GM23338 (cell line): ENCODE measurements around the gene LCP1. TPM values are rescaled to one million over a fixed set of nuclear protein-coding genes. Genes with fewer than 3 reads are reported as not detected.

Experiments
- ATAC-seq: fragments of 200-7000 bp; cut with Tn5 transposase; 3 replicates; pipeline ENCODE4 v1.9.1; 2020
- DNase-seq: peaks from one replicate; pipeline ENCODE4 v3.0.0-alpha.2; 2015; ENCODE audit warnings: low spot score
- H2AFZ ChIP-seq: fragments of 200-600 bp; sonication (generic); 2 replicates; pipeline ENCODE4 v1.8.0; 2016; ENCODE audit warnings: antibody characterized with exemption, mild to moderate bottlenecking, moderate library complexity
- H3F3A ChIP-seq: fragments of 200-600 bp; sonication (generic); replicated peaks from 2 replicates; pipeline ENCODE4 v1.8.0; 2017; ENCODE audit warnings: antibody characterized with exemption, mixed run types, low read depth
- H3K27ac ChIP-seq: fragments of 200-600 bp; sonication (generic); 2 replicates; pipeline ENCODE4 v1.6.1; 2016; ENCODE audit warnings: low read depth
- H3K27me3 ChIP-seq: fragments of 200-600 bp; sonication (generic); 2 replicates; pipeline ENCODE4 v1.8.0; 2016; ENCODE audit warnings: mild to moderate bottlenecking, mixed run types, moderate library complexity; ENCODE audit not compliant: insufficient read depth
- H3K36me3 ChIP-seq: fragments of 200-600 bp; sonication (generic); 2 replicates; pipeline ENCODE4 v1.8.0; 2016; ENCODE audit warnings: mild to moderate bottlenecking; ENCODE audit not compliant: insufficient read depth
- H3K4me1 ChIP-seq: fragments of 200-600 bp; sonication (generic); 2 replicates; pipeline ENCODE4 v1.8.0; 2016; ENCODE audit warnings: mild to moderate bottlenecking, moderate library complexity; ENCODE audit not compliant: insufficient read depth
- H3K4me2 ChIP-seq: fragments of 200-600 bp; sonication (generic); 2 replicates; pipeline ENCODE4 v1.7.1; 2017; ENCODE audit warnings: mixed run types
- H3K4me3 ChIP-seq: fragments of 200-600 bp; sonication (generic); 2 replicates; pipeline ENCODE4 v1.6.1; 2016; ENCODE audit warnings: mixed run types
- H3K79me2 ChIP-seq: fragments of 200-600 bp; sonication (generic); replicated peaks from 2 replicates; pipeline ENCODE4 v1.8.0; 2017; ENCODE audit warnings: mild to moderate bottlenecking; ENCODE audit not compliant: insufficient read depth
- H3K9me2 ChIP-seq: fragments of 200-600 bp; sonication (generic); 2 replicates; pipeline ENCODE4 v1.8.0; 2017; ENCODE audit not compliant: insufficient read depth
- H4K20me1 ChIP-seq: fragments of 200-600 bp; sonication (generic); replicated peaks from 2 replicates; pipeline ENCODE4 v1.8.0; 2017; ENCODE audit warnings: mild to moderate bottlenecking; ENCODE audit not compliant: insufficient read depth
- H3K27ac Mint-ChIP-seq: 2 replicates; pipeline ENCODE4 v1.8.0; 2020; ENCODE audit warnings: inconsistent platforms, mild to moderate bottlenecking, moderate library complexity, mixed read lengths
- H3K27me3 Mint-ChIP-seq: 3 replicates; pipeline ENCODE4 v1.8.0; 2022; ENCODE audit warnings: low read depth, mild to moderate bottlenecking, moderate library complexity, mixed read lengths, inconsistent platforms; ENCODE audit not compliant: insufficient read depth, poor library complexity
- H3K36me3 Mint-ChIP-seq: 3 replicates; pipeline ENCODE4 v1.8.0; 2021; ENCODE audit warnings: low read depth, mild to moderate bottlenecking, inconsistent platforms, moderate library complexity, mixed read lengths
- H3K4me1 Mint-ChIP-seq: 3 replicates; pipeline ENCODE4 v1.8.0; 2020; ENCODE audit warnings: mild to moderate bottlenecking, inconsistent platforms, mixed read lengths
- H3K4me3 Mint-ChIP-seq: 3 replicates; pipeline ENCODE4 v1.8.0; 2021; ENCODE audit warnings: moderate library complexity, mild to moderate bottlenecking, inconsistent platforms, mixed read lengths
- H3K9me3 Mint-ChIP-seq: 3 replicates; pipeline ENCODE4 v1.8.0; 2020; ENCODE audit warnings: moderate library complexity, mild to moderate bottlenecking, inconsistent platforms, mixed read lengths
- CREB1 ChIP-seq: fragments of 250-450 bp; sonication (Bioruptor Pico); IDR thresholded peaks from 2 replicates; pipeline ENCODE4 v1.5.0; 2020; ENCODE audit warnings: low read depth, mild to moderate bottlenecking, moderate library complexity
- EZH2 ChIP-seq: fragments of 200-600 bp; sonication (generic); IDR thresholded peaks from one replicate; pipeline ENCODE4 v1.8.0; 2017; ENCODE audit warnings: antibody characterized with exemption, mild to moderate bottlenecking, low read depth; ENCODE audit not compliant: unreplicated experiment
- EZH2phosphoT487 ChIP-seq: fragments of 200-600 bp; sonication (generic); IDR thresholded peaks from one replicate; pipeline ENCODE4 v1.8.1; 2018; ENCODE audit warnings: antibody characterized with exemption; ENCODE audit not compliant: unreplicated experiment
- JUNB ChIP-seq: IDR thresholded peaks from one replicate; pipeline ENCODE4 v1.6.1; 2016; ENCODE audit warnings: antibody characterized with exemption; ENCODE audit not compliant: unreplicated experiment
- NANOG ChIP-seq: IDR thresholded peaks from 2 replicates; pipeline ENCODE4 v1.6.1; 2016; ENCODE audit warnings: antibody characterized with exemption, borderline replicate concordance
- POLR2AphosphoS5 ChIP-seq: IDR thresholded peaks from 2 replicates; pipeline ENCODE4 v1.6.1; 2016; ENCODE audit warnings: antibody characterized with exemption, low read depth
- STAT1 ChIP-seq: IDR thresholded peaks from one replicate; pipeline ENCODE4 v1.6.1; 2016; ENCODE audit warnings: antibody characterized with exemption; ENCODE audit not compliant: unreplicated experiment
- ZNF114 ChIP-seq: fragments of 250-450 bp; sonication (Bioruptor Pico); IDR thresholded peaks from 2 replicates; pipeline ENCODE4 v1.5.0; 2020; ENCODE audit warnings: mild to moderate bottlenecking, moderate library complexity
- ZNF331 ChIP-seq: fragments of 250-450 bp; sonication (Bioruptor Pico); IDR thresholded peaks from 2 replicates; pipeline ENCODE4 v1.5.0; 2020; ENCODE audit warnings: low read depth, mild to moderate bottlenecking, moderate library complexity
- polyA plus RNA-seq: library from polyadenylated mRNA; unstranded; fragments of >200 nt; fragmentation: Nextera tagmentation; extraction: Ambion mirVana; gene quantifications from 2 replicates; pipeline ENCODE4 v1.2.1, GENCODE V29; 2016
- total RNA-seq: library from RNA; depleted of rRNA; stranded (reverse); fragments of >200 nt; shearing (Covaris generic); gene quantifications from 2 replicates; pipeline ENCODE4 v1.2.3, GENCODE V29; 2014
- TF ChIP-seq, protein P1 (sequence below): IDR thresholded peaks from 2 replicates; pipeline ENCODE4 v1.6.1; 2016; ENCODE audit warnings: antibody characterized with exemption
- TF ChIP-seq, protein P2 (sequence below), 2 experiments: fragments of 200-600 bp in 1 of 2; sonication (generic) in 1 of 2; conservative IDR thresholded peaks; 2 replicates each; pipeline versions ENCODE4 v1.5.1 to v1.6.1; 2016 to 2017; ENCODE audit warnings: antibody characterized with exemption in 2 of 2, low read depth in 2 of 2, mild to moderate bottlenecking in 2 of 2, moderate library complexity in 1 of 2

The LCP1 gene
- total and polyA plus RNA-seq, 2 experiments from 2014 or later, result 1.9 to 3.4 TPM

DNA sequence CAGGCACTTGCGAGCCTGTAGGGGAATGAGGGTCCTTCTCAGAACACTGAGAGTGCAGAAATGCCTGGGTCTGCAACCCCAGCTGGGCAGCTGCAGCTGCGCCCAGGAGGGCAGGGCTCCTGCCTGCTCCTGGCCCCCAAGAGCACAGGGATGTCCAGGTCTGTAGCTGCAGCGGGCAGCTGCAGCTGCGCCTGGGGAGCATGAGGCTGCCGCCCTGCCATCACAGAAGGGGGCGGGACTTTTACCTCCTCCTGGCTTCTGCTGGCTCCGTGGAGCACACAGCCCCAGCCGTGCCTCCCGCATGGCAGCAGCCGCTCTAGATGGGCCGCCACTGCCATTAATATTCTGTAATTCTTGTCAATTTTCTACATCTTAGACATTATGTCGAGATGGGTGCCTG, 95.0 kb downstream of the LCP1 start (continued):
- TF ChIP-seq EZH2, result no peak
- TF ChIP-seq JUNB, result no peak
- TF ChIP-seq CREB1, result no peak
- TF ChIP-seq STAT1, result no peak

DNA sequence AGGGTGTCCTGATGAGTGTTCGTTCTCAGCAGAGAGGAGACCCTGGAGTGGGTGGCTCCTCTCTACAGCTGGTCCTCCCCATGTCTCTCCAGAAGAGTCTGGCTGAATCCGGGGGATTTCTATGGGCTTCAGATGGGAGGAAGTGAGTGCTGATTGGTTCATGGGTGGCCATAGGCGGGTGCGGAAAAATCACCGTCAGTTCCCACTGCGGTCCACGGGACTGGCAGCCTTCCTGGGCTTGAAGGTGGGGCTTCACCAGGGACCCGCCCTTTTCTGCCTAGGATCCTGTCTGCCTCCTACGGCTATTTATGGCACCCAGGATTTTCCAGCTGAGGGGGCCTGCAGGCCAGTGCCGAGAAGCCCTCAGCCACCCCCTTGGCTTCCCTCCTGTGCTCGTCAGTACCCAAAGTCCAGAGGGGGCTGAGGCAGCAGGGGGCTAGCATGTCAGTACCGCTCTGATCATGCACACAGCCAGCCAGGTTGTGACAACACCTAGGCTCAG, 95.5 kb downstream of the LCP1 start:
- no peaks in the 10 kb centered on the region for H3K4me1 Mint-ChIP-seq
- Histone ChIP-seq H4K20me1 (no peaks in the 10 kb centered on the region), H2AFZ (no peak overlapping the region), H3K36me3 (no peaks in the 10 kb centered on the region), H3K4me1 (no peaks in the 10 kb centered on the region), H3K4me2 (no peak overlapping the region), H3F3A (no peaks in the 10 kb centered on the region), H3K9me2 (peaks cover 6% of the 10 kb centered on the region; the same call in 1 of the 2 replicates), H3K27me3 (no peaks in the 10 kb centered on the region), H3K79me2 (no peaks in the 10 kb centered on the region), H3K27ac (no peak overlapping the region), H3K4me3 (no peak overlapping the region)
- TF ChIP-seq, protein P1, sequence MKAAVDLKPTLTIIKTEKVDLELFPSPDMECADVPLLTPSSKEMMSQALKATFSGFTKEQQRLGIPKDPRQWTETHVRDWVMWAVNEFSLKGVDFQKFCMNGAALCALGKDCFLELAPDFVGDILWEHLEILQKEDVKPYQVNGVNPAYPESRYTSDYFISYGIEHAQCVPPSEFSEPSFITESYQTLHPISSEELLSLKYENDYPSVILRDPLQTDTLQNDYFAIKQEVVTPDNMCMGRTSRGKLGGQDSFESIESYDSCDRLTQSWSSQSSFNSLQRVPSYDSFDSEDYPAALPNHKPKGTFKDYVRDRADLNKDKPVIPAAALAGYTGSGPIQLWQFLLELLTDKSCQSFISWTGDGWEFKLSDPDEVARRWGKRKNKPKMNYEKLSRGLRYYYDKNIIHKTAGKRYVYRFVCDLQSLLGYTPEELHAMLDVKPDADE, result no peak
- TF ChIP-seq POLR2AphosphoS5 (no peak), EZH2phosphoT487 (no peak)
- TF ChIP-seq, protein P2, sequence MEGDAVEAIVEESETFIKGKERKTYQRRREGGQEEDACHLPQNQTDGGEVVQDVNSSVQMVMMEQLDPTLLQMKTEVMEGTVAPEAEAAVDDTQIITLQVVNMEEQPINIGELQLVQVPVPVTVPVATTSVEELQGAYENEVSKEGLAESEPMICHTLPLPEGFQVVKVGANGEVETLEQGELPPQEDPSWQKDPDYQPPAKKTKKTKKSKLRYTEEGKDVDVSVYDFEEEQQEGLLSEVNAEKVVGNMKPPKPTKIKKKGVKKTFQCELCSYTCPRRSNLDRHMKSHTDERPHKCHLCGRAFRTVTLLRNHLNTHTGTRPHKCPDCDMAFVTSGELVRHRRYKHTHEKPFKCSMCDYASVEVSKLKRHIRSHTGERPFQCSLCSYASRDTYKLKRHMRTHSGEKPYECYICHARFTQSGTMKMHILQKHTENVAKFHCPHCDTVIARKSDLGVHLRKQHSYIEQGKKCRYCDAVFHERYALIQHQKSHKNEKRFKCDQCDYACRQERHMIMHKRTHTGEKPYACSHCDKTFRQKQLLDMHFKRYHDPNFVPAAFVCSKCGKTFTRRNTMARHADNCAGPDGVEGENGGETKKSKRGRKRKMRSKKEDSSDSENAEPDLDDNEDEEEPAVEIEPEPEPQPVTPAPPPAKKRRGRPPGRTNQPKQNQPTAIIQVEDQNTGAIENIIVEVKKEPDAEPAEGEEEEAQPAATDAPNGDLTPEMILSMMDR (conservative IDR thresholded peaks at IDR 0.05; ENCODE audit: low read depth in 2 of 2), result no peak
- ATAC-seq (no peak), DNase-seq (no peak)
- no peaks in the 10 kb centered on the region for H3K36me3 Mint-ChIP-seq
- no peaks in the 10 kb centered on the region for H3K9me3 Mint-ChIP-seq
- no peak overlapping the region for H3K4me3 Mint-ChIP-seq
- no peak overlapping the region for H3K27ac Mint-ChIP-seq
- H3K27me3 Mint-ChIP-seq, result no peaks in the 10 kb centered on the region

DNA sequence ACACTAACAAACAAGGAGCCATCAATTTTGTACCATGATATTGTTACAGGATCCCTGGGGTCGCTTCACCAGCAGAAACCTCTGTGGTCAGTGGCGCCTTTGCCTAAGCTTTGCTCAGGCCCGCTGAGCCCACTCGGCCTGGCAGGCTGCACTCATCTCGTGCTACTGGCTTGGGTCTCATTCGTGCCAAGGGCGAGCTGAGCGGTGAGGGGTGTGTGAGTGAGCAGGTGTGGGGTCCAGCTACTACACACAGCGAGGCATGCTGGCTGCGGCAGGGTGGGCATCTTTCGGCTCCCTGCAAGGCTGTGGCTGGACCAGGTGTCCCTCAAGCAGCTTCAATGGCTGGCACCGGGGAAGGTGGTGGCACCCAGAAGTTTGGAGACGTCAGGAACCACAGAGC, 96.2 kb downstream of the LCP1 start:
- Mint-ChIP-seq H3K36me3 (no peaks in the 10 kb centered on the region), H3K9me3 (no peaks in the 10 kb centered on the region), H3K27me3 (no peaks in the 10 kb centered on the region), H3K4me3 (no peak overlapping the region), H3K4me1 (no peaks in the 10 kb centered on the region), H3K27ac (no peak overlapping the region)
- no peaks in the 10 kb centered on the region for H3K79me2 ChIP-seq
- no peaks in the 10 kb centered on the region for H3K27me3 ChIP-seq
- no peaks in the 10 kb centered on the region for H4K20me1 ChIP-seq
- H3F3A ChIP-seq, result no peaks in the 10 kb centered on the region
- no peak overlapping the region for H3K4me3 ChIP-seq
- H2AFZ ChIP-seq, result no peak overlapping the region
- ATAC-seq (no peak), DNase-seq (no peak)
- H3K4me2 ChIP-seq, result no peak overlapping the region
- no peaks in the 10 kb centered on the region for H3K4me1 ChIP-seq
- H3K27ac ChIP-seq, result no peak overlapping the region
- H3K36me3 ChIP-seq, result no peaks in the 10 kb centered on the region
- peaks cover 6% of the 10 kb centered on the region; the same call in 1 of the 2 replicates for H3K9me2 ChIP-seq
- no peak for TF ChIP-seq NANOG
- TF ChIP-seq ZNF331 (CRISPR knock-in tag), result no peak
- TF ChIP-seq, protein P2 (conservative IDR thresholded peaks at IDR 0.05; ENCODE audit: low read depth in 2 of 2), result no peak
- no peak for TF ChIP-seq CREB1
- no peak for TF ChIP-seq EZH2phosphoT487
- TF ChIP-seq ZNF114, result no peak
- no peak for TF ChIP-seq STAT1
- no peak for TF ChIP-seq EZH2
